HG03432 (cell line): ENCODE data around the gene CDK5RAP2.

Experiments
- ATAC-seq: cut with Tn5 transposase; IDR thresholded peaks from one replicate; pipeline ENCODE4 v1.9.1; 2021; ENCODE audit warnings: mild to moderate bottlenecking, moderate library complexity; ENCODE audit not compliant: unreplicated experiment

CDK5RAP2 gene

GRCh38 chr9:120387257-120388002, 192.5 kb downstream of the CDK5RAP2 start:
- ATAC-seq: no peak

GRCh38 chr9:120386390-120387131, 193.4 kb downstream of the CDK5RAP2 start:
- no peak for ATAC-seq

DNA sequence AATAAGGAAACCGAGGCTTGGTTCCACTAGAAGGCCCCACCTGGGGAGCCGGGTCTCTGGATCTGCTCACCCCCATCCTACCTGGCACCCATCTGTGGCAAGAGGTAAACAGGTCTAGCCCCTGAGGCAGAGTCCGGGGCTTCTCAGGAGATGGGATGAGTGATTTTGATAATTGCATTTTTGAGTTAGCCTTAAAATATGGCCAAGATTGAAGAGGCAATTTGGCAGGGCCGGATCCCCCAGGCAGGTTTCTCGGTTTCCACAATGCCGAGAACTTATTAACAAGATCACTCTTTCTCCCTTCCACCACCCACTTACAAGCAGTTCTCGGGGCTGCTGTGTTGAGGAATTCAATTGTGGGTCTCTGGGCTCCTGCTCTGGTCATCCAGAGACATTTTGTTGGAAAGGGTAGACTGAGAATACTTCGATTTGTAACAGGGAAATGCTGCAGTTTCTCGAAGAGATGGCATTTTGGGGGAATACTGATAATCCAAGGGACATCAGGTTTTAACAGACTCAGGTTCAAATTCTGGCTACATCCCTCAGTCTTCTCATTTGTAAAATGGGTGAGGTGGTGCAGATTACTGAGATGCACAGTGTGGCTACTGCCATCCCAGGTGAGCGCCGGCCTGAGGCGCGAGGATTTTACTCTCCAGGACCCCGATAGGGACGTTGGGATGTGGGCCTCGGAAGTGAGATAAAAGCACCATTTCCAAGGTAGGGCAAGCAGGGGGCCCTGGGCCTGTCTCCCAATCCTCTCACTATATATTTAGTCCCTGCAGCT, 194.2 kb downstream of the CDK5RAP2 start:
- no peak for ATAC-seq

DNA sequence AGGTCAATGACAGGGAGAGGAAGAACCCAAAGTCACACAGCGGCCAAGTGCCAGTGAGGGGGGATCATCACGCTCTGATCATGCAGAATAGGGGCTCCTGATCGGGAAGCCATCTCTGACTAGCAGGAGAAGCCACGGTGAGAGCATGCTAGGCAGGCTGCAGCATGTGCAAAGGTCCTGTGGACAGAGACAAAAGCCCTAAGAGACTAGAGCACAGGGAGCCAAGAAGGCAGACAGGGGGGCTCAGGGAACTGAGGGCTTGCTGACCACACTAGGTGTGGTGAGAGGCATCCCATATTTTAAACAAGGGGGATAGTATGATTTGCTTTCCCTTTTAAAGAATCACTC, 195.1 kb downstream of the CDK5RAP2 start:
- no peak for ATAC-seq

GRCh38 chr9:120383999-120384924, 195.7 kb downstream of the CDK5RAP2 start:
- ATAC-seq: no peak

GRCh38 chr9:120383611-120383998, 196.4 kb downstream of the CDK5RAP2 start:
- no peak for ATAC-seq

DNA sequence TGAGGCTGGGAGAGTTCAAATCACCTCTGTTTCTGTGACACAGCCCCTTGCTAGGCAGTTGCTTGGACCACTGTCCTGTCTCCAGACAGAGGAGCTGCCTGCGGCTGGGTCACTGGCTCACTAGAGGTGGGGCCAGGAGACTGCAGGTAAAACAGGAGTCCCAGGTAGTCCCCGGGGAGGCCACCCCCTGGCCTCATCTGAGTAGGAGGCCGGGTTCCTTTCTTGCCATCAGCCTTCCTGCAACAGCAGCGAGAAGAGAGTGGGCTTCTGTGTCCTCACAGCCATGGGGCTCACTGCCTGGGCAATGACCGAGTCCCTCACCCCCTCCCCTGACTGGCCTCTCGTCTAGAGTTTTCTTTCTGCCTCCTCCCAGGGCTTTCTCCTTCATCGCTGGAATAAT, 197.5 kb downstream of the CDK5RAP2 start:
- ATAC-seq: no peak

- no peak for ATAC-seq
Observed at GRCh38 chr9:120381839-120382238, 198.1 kb downstream of the CDK5RAP2 start.

GRCh38 chr9:120379611-120380010, 200.4 kb downstream of the CDK5RAP2 start:
- no peak for ATAC-seq

DNA sequence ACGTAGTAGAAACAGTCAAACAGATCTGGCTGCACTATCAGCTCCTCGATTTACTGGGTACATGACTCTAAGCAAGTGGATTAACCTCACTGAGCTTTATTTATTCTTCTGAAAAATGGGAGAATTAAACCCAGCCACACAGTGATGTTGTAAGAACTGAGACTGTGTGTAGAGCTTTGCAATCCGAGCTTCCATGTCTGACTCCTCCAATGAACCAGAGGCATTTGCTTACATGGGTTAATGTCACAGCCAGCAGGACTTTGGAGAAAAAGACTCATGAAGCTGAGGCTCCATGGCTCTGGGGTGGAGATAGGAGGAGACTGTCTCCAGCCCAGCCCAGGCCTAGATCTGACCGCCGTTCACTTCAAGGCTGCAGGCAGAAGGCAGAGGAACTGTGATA, 201.3 kb downstream of the CDK5RAP2 start:
- no peak for ATAC-seq

- ATAC-seq: no peak
Observed at GRCh38 chr9:120377268-120378159, 202.5 kb downstream of the CDK5RAP2 start.

- ATAC-seq: no peak
Observed at GRCh38 chr9:120376101-120376500, 203.9 kb downstream of the CDK5RAP2 start.

GRCh38 chr9:120375316-120375715, 204.7 kb downstream of the CDK5RAP2 start:
- ATAC-seq: no peak

DNA sequence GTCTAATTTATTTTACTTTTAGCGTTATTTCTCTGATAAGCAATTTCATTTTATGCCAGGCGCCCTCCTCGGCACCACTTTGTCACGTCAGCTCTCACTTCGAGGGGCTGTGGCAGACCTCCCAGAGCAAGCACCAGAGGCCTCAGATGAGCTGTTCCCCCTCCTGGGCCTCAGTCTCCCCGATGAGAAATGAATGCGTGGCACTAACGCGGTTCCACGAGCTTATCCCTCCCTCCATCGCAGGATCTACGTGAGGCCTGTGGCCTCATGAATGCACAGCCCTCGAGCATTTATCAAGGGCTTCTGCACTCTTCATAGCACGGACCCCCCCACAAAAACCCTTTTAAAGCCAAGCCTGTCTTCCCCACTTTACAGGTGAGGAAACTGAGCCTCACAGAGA, 205.2 kb downstream of the CDK5RAP2 start:
- no peak for ATAC-seq

DNA sequence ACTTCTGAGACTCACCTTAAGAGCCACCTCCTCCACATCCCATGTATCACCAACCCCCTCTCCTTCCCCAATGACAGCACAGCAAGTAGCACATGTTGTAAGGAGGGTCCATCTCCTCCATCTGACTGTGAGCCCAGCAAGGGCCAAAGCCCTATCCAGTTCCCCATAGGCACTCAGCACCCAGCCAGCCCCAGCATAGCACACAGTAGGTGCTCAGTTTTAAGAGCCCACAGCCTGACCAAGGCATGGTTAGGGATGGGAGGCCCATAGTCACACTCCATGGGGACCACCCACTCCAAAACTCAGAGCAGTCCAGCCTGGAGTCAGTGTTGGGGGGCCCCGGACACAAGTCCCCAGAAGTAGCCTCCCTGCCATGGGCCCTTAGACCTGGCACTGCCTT, 205.7 kb downstream of the CDK5RAP2 start:
- no peak for ATAC-seq

DNA sequence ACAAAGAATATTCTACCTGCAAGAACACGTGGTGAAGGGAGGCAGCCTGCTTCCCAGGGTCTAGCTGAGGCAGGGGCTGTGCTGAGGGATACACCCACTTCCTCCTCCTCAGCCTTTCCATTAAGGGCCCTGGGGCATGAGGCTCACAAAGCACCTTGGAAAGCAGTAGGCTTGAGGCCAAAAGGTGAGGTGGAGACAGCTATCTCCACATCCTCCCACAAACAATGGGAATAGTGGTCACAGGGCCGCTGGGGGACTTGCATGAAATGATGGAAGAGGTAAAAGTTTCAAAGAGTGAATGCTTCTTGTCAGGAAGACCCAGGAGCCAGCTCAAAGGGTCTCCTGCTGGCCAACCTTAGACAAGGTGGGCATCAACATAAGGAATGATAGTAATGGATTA, 207.9 kb downstream of the CDK5RAP2 start:
- ATAC-seq: no peak

DNA sequence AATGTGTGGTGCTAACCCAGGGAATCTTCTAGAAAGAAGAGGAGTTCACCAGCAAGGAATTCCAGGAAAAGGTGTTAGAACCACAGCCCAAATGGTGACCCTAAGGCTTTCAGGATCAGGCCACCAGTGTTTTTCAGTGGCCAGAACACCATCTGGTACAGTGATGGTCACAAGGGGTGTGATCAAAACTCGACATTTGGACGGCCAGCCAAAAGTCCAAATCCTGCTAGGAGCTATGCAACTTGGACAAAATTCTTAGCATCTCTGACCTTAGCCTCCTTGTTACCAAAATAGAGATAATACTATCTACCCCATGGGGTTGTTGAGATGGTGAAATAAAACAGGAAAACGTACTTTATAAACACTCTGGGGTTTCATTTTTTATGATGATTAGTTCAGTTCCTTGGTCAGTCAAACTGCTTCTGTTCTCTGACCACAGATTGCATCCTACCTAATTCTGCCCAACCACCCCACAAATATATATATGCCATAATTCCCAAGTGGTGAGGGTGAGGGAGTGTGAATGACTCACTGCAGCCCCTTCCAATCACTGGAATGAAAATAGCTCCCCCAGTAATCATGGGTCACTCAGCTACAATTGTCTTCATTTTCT, 210.3 kb downstream of the CDK5RAP2 start:
- ATAC-seq: no peak

- no peak for ATAC-seq
Observed at GRCh38 chr9:120368799-120369198, 211.2 kb downstream of the CDK5RAP2 start.

DNA sequence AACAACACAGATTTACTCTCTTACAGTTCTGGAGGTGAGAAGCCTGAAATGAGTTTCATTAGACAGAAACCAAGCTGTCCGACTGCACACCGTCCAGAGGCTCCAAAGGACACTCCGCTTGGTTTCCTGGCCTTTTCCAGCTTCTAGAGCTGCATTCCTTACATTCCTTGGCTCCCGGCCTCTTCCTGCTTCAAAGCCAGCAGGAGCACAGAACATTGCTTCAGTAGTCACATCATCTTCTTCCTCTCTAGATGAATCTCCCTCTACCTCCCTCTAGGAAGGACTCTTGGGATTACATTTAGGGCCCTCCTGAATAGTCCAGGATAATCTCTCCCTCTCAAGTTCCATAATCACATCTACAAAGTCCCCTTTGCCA, 213.3 kb downstream of the CDK5RAP2 start:
- no peak for ATAC-seq
